ENCODE results near the gene BCAP31.

DNA sequence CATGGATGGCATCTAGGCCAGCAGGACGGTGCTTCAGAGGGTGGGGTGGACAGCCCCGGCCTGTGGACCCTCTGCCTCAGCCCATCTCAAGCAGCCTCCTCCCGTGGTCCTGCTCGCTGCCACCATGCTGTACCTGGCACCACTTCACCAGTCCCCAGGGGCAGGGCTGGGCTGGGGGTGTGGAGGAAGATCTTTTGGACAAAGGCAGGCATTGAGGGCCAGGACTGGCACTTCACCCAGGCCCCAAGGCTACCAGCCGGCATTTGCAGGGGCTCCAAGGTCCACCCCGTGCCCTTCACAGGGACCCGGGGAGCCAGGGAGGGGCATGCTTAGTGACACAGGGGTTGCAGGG lies 40.6 kb upstream of the BCAP31 start:
- TF ChIP-seq CTCF (IDR thresholded peaks at IDR 0.05) (no peak), POLR2A (IDR thresholded peaks at IDR 0.05) (no peak), POLR2AphosphoS5 (IDR thresholded peaks at IDR 0.05) (no peak)

Measured in gastroesophageal sphincter (tissue), 3 donors.